HG03378 (cell line): Measurements from ENCODE around the gene IGSF3.
A peak's percentile ranks its signal among the peaks of the same experiment; 100 is the strongest.
"Not testable (repeated sequence)": the region's sequence is repeated elsewhere in the genome, so short reads cannot be mapped to it uniquely, and the experiment has no call there.

ENCODE experiments used
- ATAC-seq: cut with Tn5 transposase; IDR thresholded peaks from one replicate; pipeline ENCODE4 v1.9.1; 2021; ENCODE audit warnings: mild to moderate bottlenecking, moderate library complexity; ENCODE audit not compliant: unreplicated experiment

Gene IGSF3

GRCh38 chr1:116580446-116581322, 86.8 kb downstream of the IGSF3 start:
- no peak for ATAC-seq

GRCh38 chr1:116579259-116579875, 88.2 kb downstream of the IGSF3 start:
- ATAC-seq = no peak

DNA sequence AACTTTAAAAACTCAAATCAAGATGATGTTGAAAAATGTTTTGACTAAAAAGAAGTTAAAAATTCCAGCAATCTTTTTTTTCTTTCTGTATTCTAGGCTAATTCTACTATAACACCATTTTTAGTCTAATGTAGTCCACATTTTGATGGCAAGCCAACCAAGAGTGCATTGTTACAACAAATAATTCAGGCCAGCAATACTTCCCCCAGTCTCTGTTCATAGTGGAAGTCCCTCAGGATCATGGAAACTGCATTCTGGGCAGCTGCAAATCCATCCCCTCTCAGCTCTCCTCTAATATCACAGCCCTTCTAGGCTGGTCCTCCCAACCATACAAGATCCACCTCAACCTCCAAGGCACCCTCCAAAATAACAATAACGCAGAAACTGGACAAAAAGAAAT, 89.0 kb downstream of the IGSF3 start:
- ATAC-seq = no peak

GRCh38 chr1:116577759-116578314, 89.7 kb downstream of the IGSF3 start:
- no peak for ATAC-seq

- no peak for ATAC-seq
These were observed 92.8 kb downstream of the IGSF3 start for GRCh38 chr1:116574581-116575291.

DNA sequence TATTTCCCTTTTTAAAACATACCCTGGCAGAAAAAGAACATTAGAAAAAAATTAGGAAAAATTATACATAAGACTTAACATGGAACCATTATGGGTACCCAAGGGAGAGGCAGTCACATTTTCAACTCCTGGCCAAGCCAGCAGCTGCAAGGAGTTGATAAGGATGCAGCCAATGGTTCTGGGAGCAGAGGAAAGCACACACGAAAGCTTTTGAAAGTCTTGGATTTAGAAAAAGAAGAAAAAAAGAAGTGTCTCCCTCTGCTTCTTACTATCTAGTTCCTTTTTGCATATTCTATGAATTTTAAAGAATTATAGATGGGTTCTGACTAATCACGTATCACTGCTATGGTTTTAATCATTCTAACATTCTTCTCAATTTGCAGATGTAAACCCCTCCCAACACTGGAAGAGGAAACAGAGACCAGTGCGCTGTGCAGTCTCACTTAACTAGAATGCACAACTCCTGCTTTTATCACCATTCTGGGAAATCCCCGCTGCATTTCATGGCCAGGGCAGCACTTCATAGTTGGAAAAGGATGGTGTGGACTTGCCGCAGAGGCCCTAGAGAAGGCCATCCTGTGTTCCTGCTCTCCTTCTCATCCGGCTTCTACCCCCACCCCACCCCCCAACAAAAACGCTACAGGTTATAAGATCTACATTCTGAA, 94.0 kb downstream of the IGSF3 start:
- no peak for ATAC-seq

GRCh38 chr1:116572771-116573430, 94.6 kb downstream of the IGSF3 start:
- ATAC-seq = no peak

DNA sequence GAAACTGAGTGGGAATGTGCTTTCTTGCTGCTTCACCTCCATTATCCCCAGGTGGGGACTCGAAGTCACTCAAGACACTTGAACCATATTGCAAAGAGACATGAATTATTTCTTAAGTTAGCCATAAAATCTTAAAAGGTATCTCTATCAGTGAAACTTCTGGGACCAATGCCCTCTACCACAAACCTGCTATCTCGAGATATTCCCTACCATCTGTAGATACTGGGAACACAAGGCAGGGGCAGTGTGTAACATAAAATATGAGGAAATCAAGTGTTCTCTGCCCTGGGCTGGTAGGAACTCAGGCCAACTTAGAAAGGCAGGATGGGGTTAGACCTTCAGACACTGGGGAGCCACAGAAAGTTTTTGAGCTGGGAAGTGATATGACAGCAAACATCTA, 95.4 kb downstream of the IGSF3 start:
- ATAC-seq = no peak

DNA sequence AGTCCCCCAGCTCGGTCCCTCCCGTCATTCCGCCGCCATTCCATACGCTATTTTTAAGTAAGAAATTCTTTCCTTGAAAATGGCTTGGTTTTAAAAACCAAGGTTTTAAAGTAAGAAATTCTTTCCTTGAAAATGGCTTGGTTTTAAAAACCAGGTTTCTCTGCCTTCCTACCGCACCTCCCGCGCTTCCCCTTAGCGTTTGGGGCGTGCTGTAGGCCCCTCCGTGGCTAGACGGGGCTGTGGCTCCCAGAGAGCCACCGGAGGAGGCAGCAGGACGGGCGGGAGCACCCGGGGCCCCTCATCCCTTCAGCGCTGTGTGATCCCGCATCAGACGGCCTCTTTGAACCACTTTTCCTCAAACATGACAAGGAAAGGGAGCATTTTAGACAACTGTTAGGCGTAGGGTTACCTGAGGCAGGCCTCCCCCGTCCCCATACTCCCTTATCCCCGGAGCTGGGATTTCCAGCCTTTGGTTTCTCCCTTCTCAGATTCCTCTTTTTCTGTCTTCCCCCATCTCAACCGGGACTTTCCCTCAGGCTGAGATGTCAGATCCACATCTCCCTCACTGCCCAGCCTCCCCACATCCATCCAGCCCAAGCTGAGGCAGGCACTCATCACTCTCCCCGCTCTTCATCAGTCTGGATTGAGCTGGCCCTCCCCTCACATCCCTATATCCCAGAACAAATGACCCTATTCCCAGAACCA, 96.2 kb downstream of the IGSF3 start:
- ATAC-seq = no peak

DNA sequence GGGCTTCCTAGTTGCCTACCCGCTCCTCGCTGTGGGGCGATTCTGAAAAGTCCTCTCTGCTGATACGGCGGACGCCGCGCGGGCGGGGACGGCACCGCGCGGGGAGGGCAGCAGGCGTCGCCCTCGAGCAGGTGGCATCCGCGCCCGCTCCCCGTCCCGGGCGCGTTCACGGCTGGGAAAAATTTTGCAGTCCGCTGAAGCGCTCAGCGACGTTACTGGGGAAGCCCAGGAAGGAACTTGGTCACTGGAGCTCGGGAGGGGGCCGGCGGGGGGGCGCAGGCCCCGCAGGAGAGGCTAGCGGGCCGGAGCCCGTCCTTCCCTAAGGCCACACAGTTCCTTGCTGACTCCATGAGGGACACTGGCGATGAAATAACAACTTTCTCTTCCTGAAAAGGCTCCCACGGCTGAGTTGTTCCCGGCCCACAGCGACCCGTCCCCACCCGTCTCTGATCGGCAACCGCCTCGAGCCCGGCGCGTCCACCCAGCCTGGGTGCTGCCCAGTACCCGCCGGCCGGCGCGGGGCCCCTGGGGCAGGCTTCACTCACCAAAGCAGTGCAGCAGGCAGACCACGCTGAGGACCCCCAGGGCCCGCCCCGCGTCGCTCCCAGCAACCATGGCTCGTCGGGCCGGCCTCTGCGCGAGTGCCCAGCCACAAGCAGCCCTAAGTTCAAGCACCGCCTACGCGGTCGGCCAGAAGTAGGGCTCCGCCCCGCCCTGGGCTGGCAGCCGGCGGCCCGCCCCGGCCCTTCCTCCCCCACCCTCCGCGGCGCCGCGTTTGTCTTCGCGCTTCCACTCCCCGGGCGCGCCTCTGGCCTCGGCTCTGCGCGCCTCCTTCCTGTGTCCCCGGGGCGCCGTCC, 96.9 kb downstream of the IGSF3 start, which contains the start of gene CD58:
CD58 (minus strand) TSS at position 669 of the 857 bp plus-strand sequence; CDS start at position 615, 54 bp downstream.
- peak; percentile 41 for ATAC-seq

- peak; percentile 0 for ATAC-seq
These were observed 97.7 kb downstream of the IGSF3 start for GRCh38 chr1:116569776-116570357.

- ATAC-seq = no peak
These were observed 98.2 kb downstream of the IGSF3 start for GRCh38 chr1:116569381-116569670.

- no peak for ATAC-seq
These were observed 98.7 kb downstream of the IGSF3 start for GRCh38 chr1:116568662-116569380.

DNA sequence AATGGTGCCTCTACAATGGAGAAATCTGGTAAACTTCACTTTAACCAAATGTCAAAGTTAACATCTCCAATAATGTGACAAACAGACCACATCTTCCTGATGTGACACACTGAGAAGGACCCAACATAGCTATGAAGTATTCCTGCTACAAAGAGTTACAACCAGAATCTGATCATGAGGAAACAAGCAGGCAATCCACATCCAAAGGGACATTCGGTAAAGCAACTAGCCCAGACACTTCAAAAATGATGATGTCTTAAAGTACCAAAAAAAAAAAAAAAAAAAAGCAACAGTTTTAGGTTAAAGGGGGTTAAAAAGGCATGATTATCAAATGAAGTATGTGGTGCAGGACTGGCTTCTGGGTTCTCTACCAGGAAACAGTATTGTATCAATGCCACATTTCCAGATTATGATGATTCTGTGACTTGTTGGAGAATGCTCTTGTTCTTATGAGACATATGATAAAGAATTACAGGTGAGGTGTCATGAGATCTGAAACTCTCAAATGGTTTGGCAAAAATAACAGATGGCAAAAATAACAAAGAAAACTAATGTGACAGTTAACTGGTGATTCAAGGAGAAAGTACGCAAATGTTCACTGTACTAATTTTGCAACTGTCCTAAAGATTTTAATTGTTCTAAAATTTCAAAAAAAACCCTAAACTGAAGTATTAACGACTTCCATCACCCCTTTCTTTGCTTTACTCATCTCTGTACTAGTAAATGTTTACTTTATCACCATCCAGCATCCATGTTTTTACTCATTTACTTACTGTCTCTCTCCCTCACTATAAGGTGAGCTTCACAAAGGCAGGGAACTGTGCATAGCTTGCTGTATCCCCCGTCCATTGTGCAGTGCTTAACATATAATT, 99.5 kb downstream of the IGSF3 start:
- peak; percentile 28 for ATAC-seq

DNA sequence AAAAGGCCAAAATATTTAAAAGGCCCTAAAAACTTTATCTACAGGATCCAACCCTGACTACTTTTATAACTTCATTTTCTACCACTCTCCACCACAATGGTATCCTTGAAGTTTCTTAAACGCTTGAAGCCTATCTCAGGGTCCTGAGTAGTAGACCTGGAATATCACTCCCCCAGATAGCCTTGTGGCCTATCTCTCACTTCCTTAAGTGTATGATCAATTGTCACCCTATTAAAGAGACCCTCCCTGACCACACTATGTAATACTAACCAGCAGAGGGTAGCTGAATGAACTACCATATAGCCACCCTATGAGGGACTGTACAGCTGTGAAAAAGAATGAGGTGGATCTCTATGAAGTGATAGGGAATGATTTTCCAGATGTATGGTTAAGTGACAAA, 102.3 kb downstream of the IGSF3 start:
- no peak for ATAC-seq

DNA sequence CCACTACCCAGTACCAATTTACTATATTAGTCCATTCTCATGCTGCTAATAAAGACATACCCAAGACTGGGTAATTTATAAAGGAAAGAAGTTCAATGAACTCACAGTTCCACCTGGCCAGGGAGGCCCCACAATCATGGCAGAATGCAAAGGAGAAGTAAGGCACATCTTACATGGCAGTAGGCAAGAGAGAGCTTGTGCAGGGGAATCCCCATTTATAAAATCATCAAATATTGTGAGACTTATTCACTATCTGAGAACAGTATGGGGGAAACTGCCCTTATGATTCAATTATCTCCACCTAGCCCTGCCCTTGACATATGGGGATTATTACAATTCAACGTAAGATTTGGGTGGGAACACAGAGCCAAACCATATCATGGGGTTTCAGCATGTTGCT, 103.1 kb downstream of the IGSF3 start:
- no peak for ATAC-seq

GRCh38 chr1:116562465-116562864, 105.1 kb downstream of the IGSF3 start:
- ATAC-seq = not testable (repeated sequence)
